Prostate gland (tissue), 2 donors: ENCODE measurements around the gene ZFHX3. TPM values are rescaled to one million over a fixed set of nuclear protein-coding genes. Genes with fewer than 3 reads are reported as not detected.

Source experiments
- DNase-seq: peaks from one replicate; pipeline ENCODE4 v3.0.0-alpha.2; 2019; ENCODE audit warnings: low spot score
- H3K27ac ChIP-seq, 2 donors: fragments of 200-600 bp; sonication (generic); 2 replicates each; pipeline ENCODE4 v1.5.1; 2017 to 2019
- H3K27me3 ChIP-seq: fragments of 200-600 bp; sonication (generic); replicated peaks from 2 replicates; pipeline ENCODE4 v1.5.1; 2019; ENCODE audit not compliant: insufficient read depth
- H3K36me3 ChIP-seq, 2 donors: fragments of 200-600 bp; sonication (generic); 1 replicate in 1 of 2; 2 replicates in 1 of 2; pipeline versions ENCODE4 v1.5.1 to v1.8.1; 2017 to 2019
- H3K4me1 ChIP-seq: fragments of 200-600 bp; sonication (generic); replicated peaks from 2 replicates; pipeline ENCODE4 v1.5.1; 2019
- H3K4me3 ChIP-seq, 2 donors: fragments of 200-600 bp; sonication (generic); 2 replicates each; pipeline ENCODE4 v1.5.1; 2017 to 2019
- H3K9me3 ChIP-seq: fragments of 200-600 bp; sonication (generic); 2 replicates; pipeline ENCODE4 v1.5.1; 2017
- CTCF ChIP-seq, 4 experiments: fragments of 200-600 bp in 2 of 4; fragments of 450-650 bp in 2 of 4; sonication (generic) in 2 of 4; IDR thresholded peaks; 1 replicate in 3 of 4; 2 replicates in 1 of 4; pipeline ENCODE4 v1.5.1; 2016 to 2019; ENCODE audit warnings: antibody characterized with exemption in 4 of 4, mild to moderate bottlenecking in 2 of 4, moderate library complexity in 2 of 4
- POLR2A ChIP-seq: fragments of 450-650 bp; IDR thresholded peaks from one replicate; pipeline ENCODE4 v1.6.1; 2016; ENCODE audit warnings: antibody characterized with exemption, mild to moderate bottlenecking
- POLR2AphosphoS5 ChIP-seq: sonication (generic); formaldehyde crosslinking; IDR thresholded peaks from one replicate; pipeline ENCODE4 v1.6.1; 2017; ENCODE audit warnings: antibody characterized with exemption
- WGBS: methylation state at CpG from one replicate; pipeline ENCODE4 v1.1.5; 2018; 5-methylcytosine and 5-hydroxymethylcytosine counted together
- intact Hi-C: fragments of 100-400 bp; cut with DNase I; formaldehyde crosslinking; loops from one replicate; pipeline ENCODE4 v1.14.2; 2022
- total RNA-seq, 2 donors: library from RNA; depleted of rRNA; stranded (reverse); fragments of >200 nt; gene quantifications; one replicate each; pipeline ENCODE4 v1.1.0, GENCODE V29; 2016

ZFHX3 gene
- total RNA-seq, 2 donors from 2014 or later = 51.1 to 53.9 TPM

GRCh38 chr16:73054125-73054484, 6.2 kb upstream of the ZFHX3 start:
- TF ChIP-seq POLR2A (no peak), POLR2AphosphoS5 (no peak), CTCF (IDR thresholded peaks at IDR 0.05) (no peak)
- Histone ChIP-seq H3K4me3 (no peak overlapping the region), H3K4me1 (peaks cover 35% of the 10 kb centered on the region), H3K36me3 (no peaks in the 10 kb centered on the region), H3K9me3 (no peaks in the 10 kb centered on the region), H3K27me3 (no peaks in the 10 kb centered on the region), H3K27ac (peak overlapping the region; percentile 97 to 100)
- no peak for DNase-seq
- intact Hi-C loops = loop anchor here (5.0 kb wide), 1 partner anchor 267 kb away; no protein-coding TSS in a partner anchor
- 24% methylated on average over 10 of the region's 10 CpGs for WGBS

- no peak for DNase-seq
- no peaks in the 10 kb centered on the region for H3K27me3 ChIP-seq
- no peak for TF ChIP-seq CTCF (IDR thresholded peaks at IDR 0.05)
- no peak for TF ChIP-seq POLR2AphosphoS5
- no peak for TF ChIP-seq POLR2A
- no peaks in the 10 kb centered on the region for H3K9me3 ChIP-seq
- no peaks in the 10 kb centered on the region for H3K36me3 ChIP-seq
- intact Hi-C loops = loop anchor here (5.0 kb wide), 1 partner anchor 266 kb away; no protein-coding TSS in a partner anchor
- peaks cover 40% of the 10 kb centered on the region for H3K4me1 ChIP-seq
- 41% methylated on average over 16 of the region's 16 CpGs for WGBS
- H3K4me3 ChIP-seq = no peak overlapping the region
- H3K27ac ChIP-seq = peak overlapping the region; percentile 97 to 100
These were observed 5.6 kb upstream of the ZFHX3 start for GRCh38 chr16:73053364-73054124.

GRCh38 chr16:73053038-73053363, 5.1 kb upstream of the ZFHX3 start:
- Histone ChIP-seq H3K36me3 (no peaks in the 10 kb centered on the region), H3K27me3 (no peaks in the 10 kb centered on the region), H3K27ac (peak overlapping the region; percentile 97 to 100), H3K4me1 (peaks cover 40% of the 10 kb centered on the region), H3K9me3 (no peaks in the 10 kb centered on the region), H3K4me3 (no peak overlapping the region)
- DNase-seq = no peak
- no peak for TF ChIP-seq CTCF (IDR thresholded peaks at IDR 0.05)
- TF ChIP-seq POLR2A = no peak
- TF ChIP-seq POLR2AphosphoS5 = no peak
- 68% methylated on average over 4 of the region's 4 CpGs for WGBS
- intact Hi-C loops = loop anchor here (5.0 kb wide), 1 partner anchor 266 kb away; no protein-coding TSS in a partner anchor

GRCh38 chr16:73052576-73052975, 4.6 kb upstream of the ZFHX3 start:
- no peak for DNase-seq
- Histone ChIP-seq H3K4me1 (peaks cover 40% of the 10 kb centered on the region), H3K9me3 (no peaks in the 10 kb centered on the region), H3K36me3 (no peaks in the 10 kb centered on the region), H3K4me3 (no peak overlapping the region), H3K27ac (peak overlapping the region; percentile 97 to 100), H3K27me3 (no peaks in the 10 kb centered on the region)
- WGBS = 70% methylated on average over 9 of the region's 9 CpGs
- no peak for TF ChIP-seq CTCF (IDR thresholded peaks at IDR 0.05)
- TF ChIP-seq POLR2A = no peak
- TF ChIP-seq POLR2AphosphoS5 = no peak
- intact Hi-C loops = loop anchor here (5.0 kb wide), 1 partner anchor 265 kb away; no protein-coding TSS in a partner anchor

GRCh38 chr16:73051961-73052360, 4.0 kb upstream of the ZFHX3 start:
- no peak for DNase-seq
- Histone ChIP-seq H3K9me3 (no peaks in the 10 kb centered on the region), H3K4me3 (no peak overlapping the region), H3K27me3 (no peaks in the 10 kb centered on the region), H3K36me3 (no peaks in the 10 kb centered on the region), H3K27ac (peak overlapping the region; percentile 97 to 100), H3K4me1 (peaks cover 40% of the 10 kb centered on the region)
- TF ChIP-seq CTCF (IDR thresholded peaks at IDR 0.05) = no peak
- no peak for TF ChIP-seq POLR2AphosphoS5
- no peak for TF ChIP-seq POLR2A
- intact Hi-C loops = loop anchor here (5.0 kb wide), 1 partner anchor 265 kb away; no protein-coding TSS in a partner anchor
- 90% methylated on average over 9 of the region's 9 CpGs for WGBS
